Measurements from ENCODE around the gene PLCB1.

DNA sequence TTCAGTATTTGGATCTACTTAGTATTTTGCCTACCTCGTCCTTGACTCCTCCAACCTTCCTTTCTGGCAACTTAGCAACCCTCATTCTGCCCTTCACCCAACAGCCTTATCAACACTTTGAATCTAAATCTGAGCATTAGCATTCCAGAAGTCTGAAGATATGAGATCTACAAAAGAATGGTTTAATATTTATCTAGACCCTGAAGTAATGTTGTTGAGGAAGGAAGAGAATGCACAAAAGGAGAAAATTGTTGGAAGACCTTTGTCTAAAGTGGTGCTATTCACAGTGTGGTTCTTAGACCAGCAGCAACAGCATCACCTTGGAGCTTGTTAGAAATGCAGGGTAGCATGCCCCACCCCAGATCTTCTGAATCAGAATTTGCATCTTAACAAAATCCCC lies 738.6 kb downstream of the PLCB1 start:
- TF ChIP-seq EZH2 (IDR thresholded peaks at IDR 0.05; ENCODE audit: low read length), result no peak
- TF ChIP-seq, protein P1, sequence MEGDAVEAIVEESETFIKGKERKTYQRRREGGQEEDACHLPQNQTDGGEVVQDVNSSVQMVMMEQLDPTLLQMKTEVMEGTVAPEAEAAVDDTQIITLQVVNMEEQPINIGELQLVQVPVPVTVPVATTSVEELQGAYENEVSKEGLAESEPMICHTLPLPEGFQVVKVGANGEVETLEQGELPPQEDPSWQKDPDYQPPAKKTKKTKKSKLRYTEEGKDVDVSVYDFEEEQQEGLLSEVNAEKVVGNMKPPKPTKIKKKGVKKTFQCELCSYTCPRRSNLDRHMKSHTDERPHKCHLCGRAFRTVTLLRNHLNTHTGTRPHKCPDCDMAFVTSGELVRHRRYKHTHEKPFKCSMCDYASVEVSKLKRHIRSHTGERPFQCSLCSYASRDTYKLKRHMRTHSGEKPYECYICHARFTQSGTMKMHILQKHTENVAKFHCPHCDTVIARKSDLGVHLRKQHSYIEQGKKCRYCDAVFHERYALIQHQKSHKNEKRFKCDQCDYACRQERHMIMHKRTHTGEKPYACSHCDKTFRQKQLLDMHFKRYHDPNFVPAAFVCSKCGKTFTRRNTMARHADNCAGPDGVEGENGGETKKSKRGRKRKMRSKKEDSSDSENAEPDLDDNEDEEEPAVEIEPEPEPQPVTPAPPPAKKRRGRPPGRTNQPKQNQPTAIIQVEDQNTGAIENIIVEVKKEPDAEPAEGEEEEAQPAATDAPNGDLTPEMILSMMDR (optimal IDR thresholded peaks at IDR 0.05 in 1 of 3, IDR thresholded peaks at IDR 0.05 in 1 of 3, conservative IDR thresholded peaks at IDR 0.05 in 1 of 3; ENCODE audit: extremely low read depth in 1 of 3, insufficient read depth in 2 of 3, low read length in 3 of 3), result no peak

Data from keratinocyte (primary cell).